Measurements from ENCODE around the gene DQX1. TPM values are rescaled to one million over a fixed set of nuclear protein-coding genes. Genes with fewer than 3 reads are reported as not detected.

The DQX1 gene
- total and polyA plus RNA-seq, 2 of the 4 experiments (the other 2 are of a cell fraction) = 0.07 TPM; not detected in 1

DNA sequence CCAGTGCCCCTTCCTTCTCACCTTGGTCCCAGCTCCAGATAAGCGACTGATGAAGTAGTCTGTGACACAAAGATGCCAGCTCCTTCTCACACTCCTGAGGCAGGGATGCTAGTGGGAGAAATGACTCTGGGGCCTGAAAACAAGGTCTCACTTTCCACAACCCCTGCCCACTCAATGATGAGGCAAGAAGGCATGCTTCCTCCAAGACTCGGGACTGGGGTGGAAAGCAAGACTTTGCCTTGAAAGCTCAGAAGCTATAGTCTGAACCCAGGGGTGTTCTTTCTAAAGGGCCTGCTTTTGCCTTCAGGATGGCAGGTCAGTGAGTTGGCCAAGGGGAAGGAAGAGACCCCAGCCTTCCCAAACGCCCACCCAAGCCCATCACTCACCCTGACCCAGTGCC lies 44.6 kb downstream of the DQX1 start:
- DNase-seq = no peak
- Histone ChIP-seq H3K56ac (ENCODE audit: extremely low read depth, insufficient read depth, low read length) (no peak overlapping the region), H2AFZ (replicated peaks; ENCODE audit: low read length, poor library complexity) (peak overlapping the region; percentile 100), H3K18ac (ENCODE audit: low read depth, low read length) (no peak overlapping the region), H3K36me3 (ENCODE audit: control insufficient read depth, insufficient read depth, low read length) (peaks cover 16% of the 10 kb centered on the region), H3K4me1 (ENCODE audit: control insufficient read depth, insufficient read depth, low read length) (peaks cover 11% of the 10 kb centered on the region), H2BK20ac (ENCODE audit: low read depth, low read length) (no peak overlapping the region), H4K20me1 (ENCODE audit: insufficient read depth, low read length) (peaks cover 3% of the 10 kb centered on the region; the same call in 1 of the 2 replicates), H3K27me3 (ENCODE audit: control insufficient read depth, insufficient read depth, low read length) (no peaks in the 10 kb centered on the region), H4K8ac (ENCODE audit: low read depth in 2 of 2, low read length in 2 of 2) (peak overlapping the region; percentile 79 to 88; a peak in 2 of 4 replicates), H4K5ac (ENCODE audit: low read depth, low read length) (peak overlapping the region; percentile 5; the same call in 1 of the 2 replicates), H2BK15ac (ENCODE audit: low read depth, low read length) (no peak overlapping the region), H3K9me3 (ENCODE audit: control insufficient read depth, insufficient read depth, low read length) (no peaks in the 10 kb centered on the region), H2BK5ac (ENCODE audit: low read depth, low read length, poor library complexity, severe bottlenecking) (peak overlapping the region; percentile 83), H3K23ac (ENCODE audit: low read depth, low read length) (peak overlapping the region; percentile 35; the same call in 1 of the 2 replicates), H2AK5ac (ENCODE audit: low read depth, low read length) (peak overlapping the region; percentile 66; the same call in 1 of the 2 replicates), H3K9me1 (ENCODE audit: insufficient read depth, low read length) (peaks cover 9% of the 10 kb centered on the region; the same call in 1 of the 2 replicates), H3K27ac (ENCODE audit: insufficient read depth, low read length) (peak overlapping the region; percentile 87), H4K91ac (ENCODE audit: insufficient read depth, low read depth, low read length) (peak overlapping the region; percentile 79; the same call in 1 of the 2 replicates), H3K79me1 (ENCODE audit: low read depth in 1 of 2, low read length in 2 of 2) (peaks cover 19 to 70% of the 10 kb centered on the region in 2 experiments), H3K4me3 (ENCODE audit: insufficient read depth, low read depth, low read length) (peak overlapping the region; percentile 80), H3K14ac (replicated peaks; ENCODE audit: low read depth, low read length) (peak overlapping the region; percentile 69; the same call in 1 of the 2 replicates), H3K4ac (ENCODE audit: low read depth, low read length) (peak overlapping the region; percentile 50; the same call in 1 of the 2 replicates), H2BK120ac (ENCODE audit: low read depth, low read length) (no peak overlapping the region), H3K9ac (ENCODE audit: low read depth, low read length) (peak overlapping the region; percentile 76), H2AK9ac (replicated peaks; ENCODE audit: low read depth, low read length, poor library complexity) (peak overlapping the region; percentile 99), H3K4me2 (ENCODE audit: low read depth, low read length) (peak overlapping the region; percentile 97)
- intact Hi-C loops (cut with micrococcal nuclease) = no loop called here
- no CpG with 5 or more reads among the region's 3 CpGs for WGBS, 2 experiments (ENCODE audit: extremely low coverage in 2 of 2, insufficient read length in 1 of 2)
- no peak for ATAC-seq (ENCODE audit: low read depth)
- in situ Hi-C loops (cut with MboI; ENCODE audit: low sequenced_read_pairs) = loop anchor here (5.0 to 25.0 kb wide), 2 partner anchors 96 to 381 kb away; no protein-coding TSS in a partner anchor
- CTCF ChIA-PET = interaction anchor here (1.5 to 3.4 kb wide), 2 partner anchors 96 to 107 kb away, joined by 4 to 17 read pairs; no protein-coding TSS in a partner anchor
- POLR2A ChIA-PET (ENCODE audit: unreplicated experiment) = interaction anchor here (0.6 to 1.0 kb wide), 2 partner anchors 9 to 29 kb away, joined by 5 to 7 read pairs; partner anchors contain the start of gene MRPL53
- dilution Hi-C loops (cut with HindIII; ENCODE audit: low sequenced_read_pairs, unreplicated experiment) = no loop called here
- TF ChIP-seq MAFK (IDR thresholded peaks at IDR 0.05; ENCODE audit: low read depth, low read length) (no peak), MXI1 (IDR thresholded peaks at IDR 0.05; ENCODE audit: borderline replicate concordance, low read depth, low read length) (peak; percentile 47; the same call in 1 of the 2 replicates), CEBPB (IDR thresholded peaks at IDR 0.05; ENCODE audit: low read depth, low read length) (peak; percentile 61; the same call in 1 of the 2 replicates), SMC3 (IDR thresholded peaks at IDR 0.05; ENCODE audit: low read depth, low read length) (no peak)
- TF ChIP-seq, protein P1, sequence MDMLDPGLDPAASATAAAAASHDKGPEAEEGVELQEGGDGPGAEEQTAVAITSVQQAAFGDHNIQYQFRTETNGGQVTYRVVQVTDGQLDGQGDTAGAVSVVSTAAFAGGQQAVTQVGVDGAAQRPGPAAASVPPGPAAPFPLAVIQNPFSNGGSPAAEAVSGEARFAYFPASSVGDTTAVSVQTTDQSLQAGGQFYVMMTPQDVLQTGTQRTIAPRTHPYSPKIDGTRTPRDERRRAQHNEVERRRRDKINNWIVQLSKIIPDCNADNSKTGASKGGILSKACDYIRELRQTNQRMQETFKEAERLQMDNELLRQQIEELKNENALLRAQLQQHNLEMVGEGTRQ (IDR thresholded peaks at IDR 0.05; ENCODE audit: low read depth, low read length) = no peak
- BruUV-seq (replicated peaks) = no TSS peak

Data from IMR-90 (cell line).